H1 (cell line): Measurements from ENCODE around the gene SEZ6. TPM values are rescaled to one million over a fixed set of nuclear protein-coding genes. Genes with fewer than 3 reads are reported as not detected.

Experiments used
- SIX5 ChIP-seq: IDR thresholded peaks from 2 replicates; pipeline ENCODE4 v1.6.1; 2011; ENCODE audit warnings: mild to moderate bottlenecking, low read depth, low read length
- SP1 ChIP-seq: IDR thresholded peaks from 2 replicates; pipeline ENCODE4 v1.6.1; 2011; ENCODE audit warnings: low read depth, low read length
- SP4 ChIP-seq: IDR thresholded peaks from 2 replicates; pipeline ENCODE4 v1.6.1; 2012; ENCODE audit warnings: low read length, inconsistent platforms
- polyA plus RNA-seq, 7 experiments: library from polyadenylated mRNA; depleted of rRNA in 3 of 7; stranded (reverse) in 5 of 7; unstranded in 2 of 7; fragments of >200 nt in 5 of 7; fragments of 200-250 nt in 2 of 7; gene quantifications; 1 replicate in 5 of 7; 2 replicates in 1 of 7; 4 replicates in 1 of 7; pipeline versions ENCODE4 v1.2.1 to v1.2.3, GENCODE V29; 2011 to 2013; ENCODE audit warnings: missing spikeins in 2 of 7, mixed read lengths in 2 of 7
- total RNA-seq: library from RNA; stranded (reverse); fragmentation: NEBNext Ultra II Directional; extraction: Animal tissue kit (Norgen Biotek cat#: 25700); gene quantifications from 2 replicates; pipeline ENCODE4 v1.2.1, GENCODE V29; 2021
- TF ChIP-seq, protein P1 (sequence below), 3 experiments: IDR thresholded peaks; 1 replicate in 2 of 3; 2 replicates in 1 of 3; pipeline versions ENCODE4 v1.5.1 to v1.6.1; 2011; ENCODE audit warnings: low read length in 3 of 3, mild to moderate bottlenecking in 3 of 3, inconsistent platforms in 2 of 3, low read depth in 1 of 3, moderate library complexity in 1 of 3; ENCODE audit not compliant: insufficient read depth in 1 of 3; ENCODE audit errors: control extremely low read depth in 1 of 3

SEZ6 gene
- total and polyA plus RNA-seq, 2 of the 8 experiments (the other 6 are each of a cell fraction or from before 2014, with no cell fraction given) = 6.9 to 16.1 TPM

DNA sequence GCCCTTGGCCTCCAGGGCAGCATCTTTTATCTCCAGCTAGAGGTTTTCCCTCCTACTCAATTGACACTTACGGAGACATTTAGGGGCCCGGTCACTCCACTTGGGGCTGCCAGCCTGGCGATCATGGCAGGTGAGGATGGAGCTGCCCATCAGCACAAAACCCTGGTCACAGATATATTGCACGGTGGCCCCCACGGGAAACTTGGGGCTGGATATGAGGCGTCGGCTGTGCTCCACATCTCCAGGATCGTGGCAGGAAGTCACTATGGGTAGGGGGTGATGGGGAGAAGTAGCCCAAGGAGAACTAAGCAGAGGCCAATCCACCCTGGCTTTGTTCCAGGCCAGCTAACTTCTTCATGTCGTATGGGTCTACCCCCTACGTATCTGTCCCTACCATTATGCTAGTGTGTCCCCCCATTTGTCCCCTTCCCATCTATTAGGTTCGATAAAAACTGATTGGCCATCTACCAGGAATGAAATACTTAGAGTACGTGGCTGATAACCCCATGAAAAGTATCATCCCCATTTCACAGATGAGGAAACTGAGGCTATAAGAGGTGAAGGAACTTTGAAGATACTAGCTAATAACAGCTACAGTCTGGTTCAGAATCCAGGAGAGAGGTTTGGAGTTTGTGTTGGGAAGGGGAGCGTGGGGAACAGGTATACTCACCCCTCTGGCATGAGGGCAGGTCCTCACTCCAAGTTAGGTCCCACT, 48.4 kb downstream of the SEZ6 start (continued):
- TF ChIP-seq, protein P1, sequence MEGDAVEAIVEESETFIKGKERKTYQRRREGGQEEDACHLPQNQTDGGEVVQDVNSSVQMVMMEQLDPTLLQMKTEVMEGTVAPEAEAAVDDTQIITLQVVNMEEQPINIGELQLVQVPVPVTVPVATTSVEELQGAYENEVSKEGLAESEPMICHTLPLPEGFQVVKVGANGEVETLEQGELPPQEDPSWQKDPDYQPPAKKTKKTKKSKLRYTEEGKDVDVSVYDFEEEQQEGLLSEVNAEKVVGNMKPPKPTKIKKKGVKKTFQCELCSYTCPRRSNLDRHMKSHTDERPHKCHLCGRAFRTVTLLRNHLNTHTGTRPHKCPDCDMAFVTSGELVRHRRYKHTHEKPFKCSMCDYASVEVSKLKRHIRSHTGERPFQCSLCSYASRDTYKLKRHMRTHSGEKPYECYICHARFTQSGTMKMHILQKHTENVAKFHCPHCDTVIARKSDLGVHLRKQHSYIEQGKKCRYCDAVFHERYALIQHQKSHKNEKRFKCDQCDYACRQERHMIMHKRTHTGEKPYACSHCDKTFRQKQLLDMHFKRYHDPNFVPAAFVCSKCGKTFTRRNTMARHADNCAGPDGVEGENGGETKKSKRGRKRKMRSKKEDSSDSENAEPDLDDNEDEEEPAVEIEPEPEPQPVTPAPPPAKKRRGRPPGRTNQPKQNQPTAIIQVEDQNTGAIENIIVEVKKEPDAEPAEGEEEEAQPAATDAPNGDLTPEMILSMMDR (IDR thresholded peaks at IDR 0.05; ENCODE audit: control extremely low read depth in 1 of 3, insufficient read depth in 1 of 3, low read depth in 1 of 3, low read length in 3 of 3) = no peak
- no peak for TF ChIP-seq SP1
- no peak for TF ChIP-seq SIX5
- TF ChIP-seq SP4 = no peak
- TF ChIP-seq, all 59 proteins: peak for 0
